Fibroblast of the aortic adventitia (primary cell): Measurements from ENCODE around the gene RAB3D. TPM values are rescaled to one million over a fixed set of nuclear protein-coding genes. Genes with fewer than 3 reads are reported as not detected.

Experiments
- DNase-seq: peaks from one replicate; pipeline ENCODE4 v3.0.0-alpha.2; 2010; ENCODE audit warnings: low read depth
- H3K4me3 ChIP-seq: 2 replicates; pipeline ENCODE4 v1.5.1; 2011; ENCODE audit warnings: low read depth, mild to moderate bottlenecking, control low read depth, low read length, moderate library complexity
- total RNA-seq: library from RNA; depleted of rRNA; stranded (reverse); fragments of >200 nt; gene quantifications from 2 replicates; pipeline ENCODE4 v1.2.3, GENCODE V29; 2012; ENCODE audit warnings: low replicate concordance
- TF ChIP-seq, protein P1 (sequence below): IDR thresholded peaks from 2 replicates; pipeline ENCODE4 v1.5.1; 2011; ENCODE audit warnings: mild to moderate bottlenecking, low read length, control low read depth, inconsistent platforms; ENCODE audit not compliant: insufficient read depth

RAB3D gene
- total RNA-seq, 1 donor, result 16.3 TPM

DNA sequence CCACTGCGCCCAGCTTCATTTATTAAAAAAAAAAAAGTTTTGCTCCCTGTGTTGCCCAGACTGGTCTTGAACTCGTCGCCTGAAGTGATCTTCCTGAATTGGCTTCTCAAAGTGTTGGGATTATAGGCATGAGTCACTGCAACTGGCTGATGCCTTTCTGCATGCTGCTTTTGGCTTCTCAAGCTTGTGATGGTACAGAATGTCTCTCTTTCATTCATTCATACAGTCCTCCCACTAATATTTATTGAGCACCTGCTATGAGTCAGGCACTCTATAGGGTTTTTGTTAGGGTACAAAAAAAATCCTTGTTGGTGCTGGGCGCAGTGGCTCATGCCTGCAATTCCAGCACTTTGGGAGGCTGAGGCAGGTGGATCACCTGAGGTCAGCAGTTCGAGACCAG, 34.5 kb downstream of the RAB3D start:
- no peak overlapping the region for H3K4me3 ChIP-seq
- DNase-seq, result no peak
- TF ChIP-seq, protein P1, sequence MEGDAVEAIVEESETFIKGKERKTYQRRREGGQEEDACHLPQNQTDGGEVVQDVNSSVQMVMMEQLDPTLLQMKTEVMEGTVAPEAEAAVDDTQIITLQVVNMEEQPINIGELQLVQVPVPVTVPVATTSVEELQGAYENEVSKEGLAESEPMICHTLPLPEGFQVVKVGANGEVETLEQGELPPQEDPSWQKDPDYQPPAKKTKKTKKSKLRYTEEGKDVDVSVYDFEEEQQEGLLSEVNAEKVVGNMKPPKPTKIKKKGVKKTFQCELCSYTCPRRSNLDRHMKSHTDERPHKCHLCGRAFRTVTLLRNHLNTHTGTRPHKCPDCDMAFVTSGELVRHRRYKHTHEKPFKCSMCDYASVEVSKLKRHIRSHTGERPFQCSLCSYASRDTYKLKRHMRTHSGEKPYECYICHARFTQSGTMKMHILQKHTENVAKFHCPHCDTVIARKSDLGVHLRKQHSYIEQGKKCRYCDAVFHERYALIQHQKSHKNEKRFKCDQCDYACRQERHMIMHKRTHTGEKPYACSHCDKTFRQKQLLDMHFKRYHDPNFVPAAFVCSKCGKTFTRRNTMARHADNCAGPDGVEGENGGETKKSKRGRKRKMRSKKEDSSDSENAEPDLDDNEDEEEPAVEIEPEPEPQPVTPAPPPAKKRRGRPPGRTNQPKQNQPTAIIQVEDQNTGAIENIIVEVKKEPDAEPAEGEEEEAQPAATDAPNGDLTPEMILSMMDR, result no peak

DNA sequence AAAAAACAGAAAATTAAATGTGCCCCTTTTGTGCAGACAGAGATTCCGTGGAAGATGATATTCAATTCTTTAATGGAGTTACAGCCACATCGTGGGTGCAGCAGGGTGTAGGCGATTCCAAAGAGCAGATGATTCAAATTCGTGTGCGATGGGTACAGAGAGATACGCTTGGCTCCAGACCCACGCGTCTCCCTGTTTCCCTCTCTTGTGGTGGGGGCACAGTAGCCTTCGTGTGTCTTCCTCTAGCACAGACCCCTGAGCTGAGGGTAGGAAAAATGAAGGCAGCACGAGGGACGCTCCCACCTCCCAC, 38.7 kb downstream of the RAB3D start:
- H3K4me3 ChIP-seq, result no peak overlapping the region
- TF ChIP-seq, protein P1, result no peak
- no peak for DNase-seq

DNA sequence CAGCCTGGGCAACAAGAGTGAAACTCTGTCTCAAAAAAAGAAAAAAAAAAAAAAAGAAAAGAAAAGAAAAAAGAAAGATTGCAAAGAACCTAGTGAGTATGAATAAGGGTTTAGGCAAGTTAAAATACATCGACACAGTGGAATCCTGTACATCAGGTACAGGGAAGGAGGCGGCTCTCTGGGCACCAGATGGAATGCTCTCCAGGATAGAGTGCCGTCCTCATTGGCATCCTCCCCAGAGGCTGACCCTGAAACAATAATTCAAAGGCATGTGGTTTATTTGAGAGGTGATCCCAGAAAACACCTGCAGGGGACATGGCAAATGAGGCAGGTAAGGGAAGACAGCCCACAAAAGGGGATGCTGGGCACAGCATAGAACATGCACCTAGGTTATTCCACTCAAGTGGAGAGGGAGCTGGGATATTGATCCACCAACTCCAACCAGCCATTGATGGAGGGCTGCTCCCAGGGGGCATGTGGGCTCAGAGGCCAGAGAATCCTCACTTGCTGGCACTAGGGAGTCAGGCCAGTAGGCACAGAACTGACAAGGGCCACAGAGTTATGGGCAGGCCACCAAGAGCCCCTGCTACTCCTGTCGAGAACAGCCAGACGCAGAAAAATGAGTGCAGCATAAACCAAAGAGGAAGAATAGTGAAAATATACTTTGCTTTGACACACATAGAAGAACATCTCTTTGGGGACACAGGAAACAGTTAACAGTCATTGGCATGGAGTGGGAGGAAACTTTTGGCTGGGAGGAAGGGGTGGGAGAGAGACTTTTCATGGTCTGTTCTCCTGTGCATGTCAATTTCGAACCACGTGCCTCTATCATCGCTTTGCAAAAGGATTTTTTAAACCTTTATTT, 39.3 kb downstream of the RAB3D start:
- TF ChIP-seq, protein P1, result no peak
- no peak for DNase-seq
- H3K4me3 ChIP-seq, result no peak overlapping the region

DNA sequence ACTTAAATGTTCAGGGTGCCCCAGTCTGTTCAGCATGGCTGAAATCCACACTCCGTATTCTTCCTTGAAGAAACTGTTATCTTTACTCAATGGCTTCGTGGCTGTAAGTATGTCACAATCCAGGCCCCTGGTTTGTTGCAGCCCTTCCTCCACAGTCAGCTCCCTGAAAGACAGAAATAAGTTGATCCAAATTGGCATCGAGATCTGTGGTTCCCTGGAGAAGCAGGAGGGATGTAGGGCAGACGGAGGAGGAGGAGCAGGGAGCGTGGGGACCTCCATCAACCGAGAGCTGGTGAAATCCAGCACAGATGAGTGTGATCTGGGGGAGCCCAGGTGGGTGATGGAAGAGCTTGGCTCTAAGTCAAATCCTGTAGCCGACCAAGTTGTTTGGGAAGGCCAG, 43.2 kb downstream of the RAB3D start:
- TF ChIP-seq, protein P1, result no peak
- DNase-seq, result peak; percentile 65

DNA sequence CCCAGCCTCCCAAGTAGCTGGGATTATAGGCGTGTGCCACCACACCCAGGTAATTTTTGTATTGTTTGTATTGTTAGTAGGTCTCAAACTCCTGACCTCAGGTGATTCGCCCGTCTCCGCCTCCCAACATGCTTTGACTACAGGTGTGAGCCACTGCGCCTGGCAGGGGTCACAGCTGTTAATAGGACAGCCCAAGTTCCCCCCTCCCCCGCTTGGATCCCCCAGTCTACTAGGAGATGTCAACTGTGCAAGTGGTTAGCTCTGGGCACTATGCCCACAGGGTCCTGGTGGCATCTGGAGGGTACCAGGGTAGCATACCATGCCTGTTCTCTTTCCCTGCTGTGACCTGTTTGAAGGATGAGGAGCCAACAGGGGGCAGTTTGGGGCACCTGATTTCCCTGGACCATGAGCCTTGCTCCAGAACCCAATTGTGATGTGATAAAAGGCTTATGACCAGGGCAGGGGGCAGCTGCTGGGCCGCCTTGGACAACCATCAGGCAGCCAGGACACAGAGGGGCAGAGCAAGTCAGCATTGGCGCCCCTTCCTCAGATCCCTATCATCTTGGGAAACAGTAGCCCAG, 43.7 kb downstream of the RAB3D start, which contains the start of gene TSPAN16:
Gene TSPAN16, plus strand, starts transcription at position 496 of the 581 bp plus-strand sequence. CDS start 138 bp downstream, outside the sequence.
- no peak for DNase-seq
- TF ChIP-seq, protein P1, result no peak
- no peak within 1 kb of the TSS for H3K4me3 ChIP-seq

More for the DNA sequence above, 43.2 kb downstream of the RAB3D start:
- no peak overlapping the region for H3K4me3 ChIP-seq

DNA sequence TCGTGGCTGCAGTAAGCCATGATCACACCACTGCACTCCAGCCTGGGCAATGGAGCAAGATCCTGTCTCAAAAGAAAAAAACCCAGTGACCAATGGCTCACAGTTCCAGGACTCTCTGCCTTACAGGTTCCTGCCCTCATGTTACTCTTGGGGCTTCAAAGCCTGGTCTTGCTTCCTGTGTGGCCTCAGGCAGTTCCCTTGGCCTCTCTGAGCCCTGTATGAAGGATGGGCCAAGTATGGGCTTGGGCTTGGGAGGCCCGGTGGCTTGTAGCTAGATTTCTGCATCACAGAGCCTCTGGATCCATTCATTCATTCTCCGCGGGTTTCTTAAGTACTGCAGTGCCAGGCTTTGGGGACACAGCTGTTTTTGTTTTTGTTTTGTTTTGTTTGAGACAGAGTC, 44.3 kb downstream of the RAB3D start:
- TF ChIP-seq, protein P1, result no peak
- H3K4me3 ChIP-seq, result no peak overlapping the region
- DNase-seq, result no peak
